AG08395 (cell line): ENCODE results near the gene KRT33A.

Experiments
- DNase-seq: peaks from one replicate; pipeline ENCODE4 v3.0.0; 2012; ENCODE audit warnings: mixed read lengths, low spot score

KRT33A gene

GRCh38 chr17:41329279-41329948, 21.2 kb downstream of the KRT33A start:
- peak; percentile 75 for DNase-seq

- DNase-seq, result no peak
Measured at GRCh38 chr17:41328207-41328606, 22.4 kb downstream of the KRT33A start.

- no peak for DNase-seq
Measured at GRCh38 chr17:41327411-41328120, 23.1 kb downstream of the KRT33A start.

GRCh38 chr17:41326173-41327145, 24.2 kb downstream of the KRT33A start:
- DNase-seq, result no peak

- DNase-seq, result no peak
Measured at GRCh38 chr17:41325611-41326010, 25.0 kb downstream of the KRT33A start.

GRCh38 chr17:41325126-41325525, 25.5 kb downstream of the KRT33A start:
- DNase-seq, result no peak

GRCh38 chr17:41324180-41325075, 26.2 kb downstream of the KRT33A start:
- no peak for DNase-seq

- no peak for DNase-seq
Measured at GRCh38 chr17:41322903-41323895, 27.4 kb downstream of the KRT33A start.

GRCh38 chr17:41322094-41322902, 28.3 kb downstream of the KRT33A start:
- DNase-seq, result peak; percentile 63

- DNase-seq, result no peak
Measured at GRCh38 chr17:41318231-41318630, 32.4 kb downstream of the KRT33A start.

GRCh38 chr17:41315814-41316445, 34.7 kb downstream of the KRT33A start:
- no peak for DNase-seq

GRCh38 chr17:41315204-41315794, 35.3 kb downstream of the KRT33A start, which contains the start of gene KRTAP17-1:
Gene KRTAP17-1, minus strand, starts transcription at chr17:41315710. Its CDS starts 60 bp downstream, at chr17:41315650.
- no peak for DNase-seq

- no peak for DNase-seq
Measured at GRCh38 chr17:41311111-41311510, 39.5 kb downstream of the KRT33A start.

- no peak for DNase-seq
Measured at GRCh38 chr17:41308918-41309359, 41.7 kb downstream of the KRT33A start, which contains the start of gene KRTAP16-1. Gene KRTAP16-1, minus strand, starts transcription at chr17:41309309. Its CDS starts 56 bp downstream, at chr17:41309253.

GRCh38 chr17:41308251-41308917, 42.2 kb downstream of the KRT33A start:
- DNase-seq, result peak; percentile 20

- peak; percentile 24 for DNase-seq
Measured at GRCh38 chr17:41307647-41308046, 43.0 kb downstream of the KRT33A start.

GRCh38 chr17:41304091-41304490, 46.5 kb downstream of the KRT33A start:
- DNase-seq, result no peak
